ENCODE measurements around the gene TAF1A.

TAF1A gene

DNA sequence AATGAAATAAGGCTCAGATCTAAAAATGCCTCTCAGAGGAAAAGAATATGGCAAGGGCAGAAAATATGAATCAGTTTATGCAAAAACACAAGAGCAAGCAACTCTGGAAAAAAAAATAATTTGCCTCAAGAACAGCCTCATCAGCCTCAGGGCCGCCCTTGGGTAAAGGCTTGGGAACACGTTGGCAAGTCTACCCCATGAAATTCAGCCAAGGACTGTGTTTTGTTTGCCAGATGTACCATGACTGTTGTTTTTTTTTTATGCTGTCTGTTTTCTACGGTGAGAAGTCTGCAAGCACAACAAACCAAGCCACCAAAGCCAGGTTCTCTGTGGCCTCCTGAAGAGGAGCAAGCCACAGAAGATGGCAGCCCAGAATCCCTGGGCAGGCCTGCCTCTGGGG lies 59.8 kb downstream of the TAF1A start:
- DNase-seq: no peak

DNA sequence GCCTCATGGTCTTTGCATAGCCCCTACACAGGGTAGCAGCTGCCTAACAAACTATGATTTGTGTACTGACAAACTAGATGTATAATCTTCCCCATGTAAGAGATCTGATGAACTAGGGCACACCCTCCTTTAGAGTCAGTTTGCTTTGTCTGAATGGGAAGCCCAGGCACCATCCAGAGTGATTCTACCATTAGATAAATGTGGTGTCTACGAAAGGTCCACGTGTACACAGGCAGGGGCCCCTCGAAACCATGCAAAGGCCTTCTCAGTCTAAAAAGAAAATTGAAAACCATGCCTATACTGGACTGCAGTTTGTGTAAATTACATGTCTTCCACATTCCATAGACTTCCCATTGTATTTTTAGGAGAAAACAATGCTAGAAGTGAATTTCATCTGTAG lies 60.6 kb downstream of the TAF1A start:
- no peak for DNase-seq

DNA sequence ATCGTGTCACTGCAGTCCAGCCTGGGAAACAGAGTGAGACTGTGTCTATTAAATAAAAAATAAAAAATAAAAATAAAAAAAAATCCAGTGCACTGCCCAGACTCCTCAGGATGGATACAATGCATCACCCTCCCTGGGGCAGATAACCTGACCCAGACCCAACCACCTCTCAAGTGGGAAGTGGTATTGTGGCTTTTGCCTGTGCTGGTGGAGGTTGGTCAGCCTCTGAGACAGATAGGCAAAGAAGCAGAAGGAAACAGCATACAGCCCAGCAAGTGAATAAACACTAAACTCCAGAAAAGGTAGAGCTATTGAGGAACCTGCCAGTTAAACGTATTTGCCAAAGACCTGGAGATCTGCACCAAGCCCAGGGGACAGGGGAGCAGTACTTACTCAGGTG lies 63.8 kb downstream of the TAF1A start:
- DNase-seq: no peak

DNA sequence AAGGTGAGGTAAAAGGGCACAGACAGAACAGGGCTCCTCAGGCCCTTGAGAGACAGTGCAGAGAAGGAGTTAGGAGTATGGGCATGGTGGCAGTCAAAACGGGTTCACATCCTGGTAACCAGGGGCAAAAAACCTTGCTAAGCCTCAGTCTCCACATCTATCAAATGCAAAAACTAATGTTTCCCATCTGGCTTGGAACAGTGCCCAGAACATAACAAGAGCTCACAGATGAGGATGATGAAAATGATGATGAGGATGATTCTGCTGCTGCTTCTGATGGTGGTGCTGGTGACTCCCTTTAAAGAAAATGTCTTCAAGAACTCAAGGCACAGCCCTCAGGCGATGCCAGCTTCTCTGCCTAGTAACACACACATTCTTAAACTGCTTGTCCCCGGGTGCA lies 65.9 kb downstream of the TAF1A start:
- DNase-seq: no peak

DNA sequence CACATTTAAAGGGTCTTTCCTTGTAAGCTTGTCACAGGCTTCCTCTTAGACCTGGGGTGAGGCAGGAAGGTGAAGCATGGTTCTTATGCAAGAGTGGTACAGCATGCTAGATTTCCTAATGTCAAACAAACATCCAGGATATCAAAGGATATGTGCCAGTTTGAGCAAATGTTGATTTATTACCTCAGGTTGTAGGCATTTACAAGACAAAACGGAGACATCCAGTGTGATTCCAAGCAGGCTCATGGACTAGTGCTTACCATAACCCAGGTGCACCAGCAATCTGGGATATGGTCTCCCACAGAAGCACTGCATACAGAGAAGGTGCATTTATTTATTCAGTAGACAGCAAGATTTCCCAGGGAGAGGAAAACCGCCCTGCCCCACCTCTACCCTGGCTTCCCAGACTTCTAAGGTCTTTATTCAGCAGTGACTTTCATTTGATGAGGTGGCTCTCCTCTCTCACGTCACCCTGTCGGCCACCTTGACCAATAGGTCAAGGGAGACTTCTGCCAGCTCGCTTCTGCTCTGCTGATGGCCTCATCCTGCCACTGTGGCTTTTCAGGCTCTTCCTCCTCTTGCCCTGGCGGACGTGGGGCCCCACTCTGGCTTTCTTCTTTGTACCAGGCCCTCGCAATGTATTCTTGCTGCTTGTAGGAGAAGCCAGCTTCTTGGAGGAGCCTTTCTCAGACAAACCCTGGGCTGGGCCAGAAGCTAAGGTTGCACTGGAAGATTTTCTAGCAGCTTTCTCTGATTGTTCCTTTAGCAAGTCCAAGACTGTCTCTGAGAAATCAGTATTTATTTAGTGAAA lies 67.4 kb downstream of the TAF1A start:
- DNase-seq: no peak

DNA sequence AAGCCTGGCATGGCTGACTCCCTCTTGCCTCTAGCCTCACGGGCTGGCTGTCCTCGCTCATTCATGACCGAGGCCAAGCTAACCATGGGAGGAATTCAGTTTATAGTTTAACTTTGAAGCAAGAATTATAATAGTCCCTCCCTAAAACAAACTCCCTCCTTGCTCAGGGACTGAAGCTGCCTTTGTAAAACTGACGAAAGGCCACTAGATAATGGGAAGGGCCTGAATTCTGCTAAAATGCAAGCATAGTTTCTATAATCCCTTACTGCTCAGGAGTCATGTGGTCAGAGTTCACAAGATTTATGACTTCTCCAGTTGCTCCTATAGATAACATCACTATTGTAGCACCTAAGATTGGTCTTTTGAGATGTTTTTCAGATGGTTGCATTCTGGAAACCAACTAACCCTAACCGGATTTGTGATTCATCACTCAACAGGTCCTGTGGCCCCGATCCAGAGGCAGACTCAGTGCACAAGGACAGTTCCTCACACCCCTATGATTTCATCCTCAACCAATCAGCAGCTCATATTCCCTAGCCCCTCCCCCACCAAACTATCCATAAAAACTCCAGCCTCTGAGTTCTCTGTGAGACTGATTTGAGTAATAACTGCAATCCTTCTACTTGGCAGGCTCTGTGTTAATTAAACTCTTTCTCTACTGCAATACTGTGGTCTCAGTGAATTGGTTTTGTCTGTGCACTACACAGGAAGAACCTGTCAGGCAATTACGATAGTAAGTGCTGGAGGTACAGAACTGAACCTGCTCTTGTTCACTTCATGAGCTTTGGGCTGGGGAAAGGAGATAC lies 68.2 kb downstream of the TAF1A start:
- no peak for DNase-seq

Data from stimulated activated CD4-positive, alpha-beta T cell treated with anti-CD3 and anti-CD28 coated beads, Interleukin-4, amount 100 ng/mL, for 24 hours (primary cell).